GM12878 (cell line): ENCODE measurements around the gene STK33. TPM values are rescaled to one million over a fixed set of nuclear protein-coding genes. Genes with fewer than 3 reads are reported as not detected.

Source experiments
- ATAC-seq: fragments of 200-7000 bp; cut with Tn5 transposase; 3 replicates; pipeline ENCODE4 v1.9.1; 2020; ENCODE audit warnings: mild to moderate bottlenecking, moderate library complexity
- BruUV-seq: library from RNA; stranded (reverse); fragments of 400-500 nt; replicated peaks from 2 replicates; lab custom pipeline; 2021; lab: Mats Ljungman, UMichigan
- CTCF ChIA-PET: fragments of 300-600 bp; sonication (Branson Sonifier 250); formaldehyde crosslinking; extraction: SDS; loops from one replicate; lab custom pipeline; 2021; ENCODE audit warnings: inconsistent platforms; lab: Yijun Ruan, JAX
- POLR2A ChIA-PET: fragments of 350-600 bp; formaldehyde crosslinking; extraction: SDS; loops from one replicate; lab custom pipeline; 2021; ENCODE audit warnings: inconsistent platforms; lab: Charles Lee
- RAD21 ChIA-PET: fragments of 300-600 bp; sonication (Branson Sonifier 250); formaldehyde crosslinking; loops from one replicate; lab custom pipeline; 2023; ENCODE audit warnings: antibody characterized with exemption; ENCODE audit not compliant: unreplicated experiment; lab: Charles Lee
- SMC1A ChIA-PET: fragments of 300-600 bp; sonication (Branson Sonifier 250); formaldehyde crosslinking; loops from one replicate; lab custom pipeline; 2023; ENCODE audit not compliant: unreplicated experiment, uncharacterized antibody; lab: Charles Lee
- DNase-seq: peaks from one replicate; pipeline ENCODE4 v3.0.0-alpha.2; 2011; ENCODE audit warnings: low read depth, low spot score
- FAIRE-seq: peaks from 3 replicates; lab custom pipeline; 2011; peaks lifted over from hg19 to GRCh38; lab: Jason Lieb, UNC
- H2AFZ ChIP-seq: 2 replicates; pipeline ENCODE4 v1.6.0; 2011; ENCODE audit warnings: low read depth, low read length, control low read depth; ENCODE audit not compliant: control insufficient read depth
- H3K27ac ChIP-seq: 2 replicates; pipeline ENCODE4 v1.5.1; 2011; ENCODE audit warnings: control low read depth; ENCODE audit not compliant: control insufficient read depth, insufficient read depth
- H3K27me3 ChIP-seq, 2 experiments: replicated peaks in 1 of 2; 2 replicates each; pipeline versions ENCODE4 v1.6.0 to v1.6.1; 2011; ENCODE audit warnings: low read length in 1 of 2; ENCODE audit not compliant: control insufficient read depth in 2 of 2, insufficient read depth in 2 of 2
- H3K36me3 ChIP-seq, 2 experiments: 2 replicates each; pipeline ENCODE4 v1.5.1; 2011; ENCODE audit warnings: low read length in 1 of 2; ENCODE audit not compliant: control insufficient read depth in 2 of 2, insufficient read depth in 2 of 2
- H3K4me1 ChIP-seq: 2 replicates; pipeline ENCODE4 v1.6.1; 2011; ENCODE audit warnings: mild to moderate bottlenecking, low read length, moderate library complexity, mixed read lengths; ENCODE audit not compliant: control insufficient read depth, insufficient read depth
- H3K4me2 ChIP-seq: 2 replicates; pipeline ENCODE4 v1.6.0; 2011; ENCODE audit warnings: control low read depth; ENCODE audit not compliant: control insufficient read depth, insufficient read depth
- H3K4me3 ChIP-seq: fragments of 200-600 bp; sonication (generic); 2 replicates; pipeline ENCODE4 v1.5.1; 2016
- H3K79me2 ChIP-seq: 2 replicates; pipeline ENCODE4 v1.6.0; 2011; ENCODE audit warnings: low read length; ENCODE audit not compliant: control insufficient read depth, insufficient read depth
- H3K9ac ChIP-seq: 2 replicates; pipeline ENCODE4 v1.8.0; 2011; ENCODE audit warnings: low read length, control low read depth, mixed read lengths; ENCODE audit not compliant: control insufficient read depth, insufficient read depth
- H3K9me3 ChIP-seq: replicated peaks from 3 replicates; pipeline ENCODE4 v1.5.1; 2011; ENCODE audit warnings: mild to moderate bottlenecking, low read length; ENCODE audit not compliant: control insufficient read depth, insufficient read depth
- H4K20me1 ChIP-seq: 2 replicates; pipeline ENCODE4 v1.6.0; 2011; ENCODE audit not compliant: control insufficient read depth, insufficient read depth
- ATF2 ChIP-seq: IDR thresholded peaks from 2 replicates; pipeline ENCODE4 v1.6.1; 2012; ENCODE audit warnings: low read length, inconsistent platforms
- CREM ChIP-seq: IDR thresholded peaks from 2 replicates; pipeline ENCODE4 v1.6.1; 2014; ENCODE audit warnings: antibody characterized with exemption, low read depth
- MEF2B ChIP-seq: fragments of 450-650 bp; IDR thresholded peaks from 2 replicates; pipeline ENCODE4 v1.6.1; 2018; ENCODE audit warnings: mild to moderate bottlenecking, moderate library complexity; ENCODE audit not compliant: partially characterized antibody, poor library complexity, severe bottlenecking
- POU2F2 ChIP-seq: IDR thresholded peaks from 3 replicates; pipeline ENCODE4 v1.6.1; 2011; ENCODE audit warnings: low read depth, mild to moderate bottlenecking, low read length, borderline replicate concordance
- RAD51 ChIP-seq: fragments of 450-650 bp; IDR thresholded peaks from 2 replicates; pipeline ENCODE4 v1.6.1; 2016; ENCODE audit warnings: moderate library complexity, mild to moderate bottlenecking, inconsistent platforms
- SREBF2 ChIP-seq: IDR thresholded peaks from 2 replicates; pipeline ENCODE4 v1.6.1; 2012; ENCODE audit warnings: mild to moderate bottlenecking, low read length
- WGBS: methylation state at CpG from one replicate; pipeline ENCODE4 v1.1.6; 2016; ENCODE audit warnings: low lambda C conversion rate; ENCODE audit not compliant: insufficient replicate concordance, insufficient coverage; ENCODE audit errors: missing lambda C conversion rate; 5-methylcytosine and 5-hydroxymethylcytosine counted together
- in situ Hi-C: fragments of 300-500 bp; cut with MboI; formaldehyde crosslinking; loops from 9 replicates; pipeline ENCODE4 v1.14.3; 2018; ENCODE audit warnings: mixed read lengths
- intact Hi-C: fragments of 100-400 bp; cut with micrococcal nuclease; formaldehyde crosslinking; loops from one replicate; pipeline ENCODE4 v1.14.2; 2022; ENCODE audit not compliant: unreplicated experiment
- polyA plus RNA-seq, 11 experiments: library from polyadenylated mRNA; depleted of rRNA in 4 of 11; unstranded in 6 of 11; stranded (reverse) in 5 of 11; fragments of >200 nt; fragmentation: Nextera tagmentation in 4 of 11; fragmentation: Illumina TruSeq in 1 of 11; extraction: Ambion mirVana in 4 of 11; extraction: Trizol in 1 of 11; gene quantifications; 1 replicate in 1 of 11; 2 replicates in 10 of 11; pipeline versions ENCODE4 v1.2.1 to v1.2.3, GENCODE V29; 2011 to 2016; ENCODE audit warnings: inconsistent platforms in 2 of 11, missing spikeins in 2 of 11, low read depth in 1 of 11
- total RNA-seq, 4 experiments: library from RNA; depleted of rRNA in 3 of 4; stranded (reverse); fragments of >200 nt in 3 of 4; fragmentation: Illumina TruSeq in 1 of 4; extraction: Trizol in 1 of 4; gene quantifications; 2 replicates each; pipeline versions ENCODE4 v1.2.1 to v1.2.3, GENCODE V29; 2013 to 2021
- TF ChIP-seq, protein P1 (sequence below): fragments of 450-650 bp; formaldehyde crosslinking; IDR thresholded peaks from 2 replicates; pipeline ENCODE4 v1.4.0; 2020; ENCODE audit warnings: mild to moderate bottlenecking, moderate library complexity
- TF ChIP-seq, protein P2 (sequence below): fragments of 450-650 bp; IDR thresholded peaks from 2 replicates; pipeline ENCODE4 v1.6.1; 2018; ENCODE audit warnings: borderline replicate concordance, mild to moderate bottlenecking; ENCODE audit not compliant: partially characterized antibody
- TF ChIP-seq, protein P3 (sequence below): fragments of 450-650 bp; IDR thresholded peaks from 2 replicates; pipeline ENCODE4 v1.6.1; 2017; ENCODE audit warnings: mild to moderate bottlenecking
- TF ChIP-seq, protein P4 (sequence below): fragments of 450-650 bp; IDR thresholded peaks from 2 replicates; pipeline ENCODE4 v1.6.1; 2016; ENCODE audit warnings: mild to moderate bottlenecking

The STK33 gene
- total and polyA plus RNA-seq, 10 of the 15 experiments (the other 5 are each of a cell fraction or from before 2014, with no cell fraction given): 5.2 to 27.3 (median 18.3) TPM

- TF ChIP-seq, protein P1, sequence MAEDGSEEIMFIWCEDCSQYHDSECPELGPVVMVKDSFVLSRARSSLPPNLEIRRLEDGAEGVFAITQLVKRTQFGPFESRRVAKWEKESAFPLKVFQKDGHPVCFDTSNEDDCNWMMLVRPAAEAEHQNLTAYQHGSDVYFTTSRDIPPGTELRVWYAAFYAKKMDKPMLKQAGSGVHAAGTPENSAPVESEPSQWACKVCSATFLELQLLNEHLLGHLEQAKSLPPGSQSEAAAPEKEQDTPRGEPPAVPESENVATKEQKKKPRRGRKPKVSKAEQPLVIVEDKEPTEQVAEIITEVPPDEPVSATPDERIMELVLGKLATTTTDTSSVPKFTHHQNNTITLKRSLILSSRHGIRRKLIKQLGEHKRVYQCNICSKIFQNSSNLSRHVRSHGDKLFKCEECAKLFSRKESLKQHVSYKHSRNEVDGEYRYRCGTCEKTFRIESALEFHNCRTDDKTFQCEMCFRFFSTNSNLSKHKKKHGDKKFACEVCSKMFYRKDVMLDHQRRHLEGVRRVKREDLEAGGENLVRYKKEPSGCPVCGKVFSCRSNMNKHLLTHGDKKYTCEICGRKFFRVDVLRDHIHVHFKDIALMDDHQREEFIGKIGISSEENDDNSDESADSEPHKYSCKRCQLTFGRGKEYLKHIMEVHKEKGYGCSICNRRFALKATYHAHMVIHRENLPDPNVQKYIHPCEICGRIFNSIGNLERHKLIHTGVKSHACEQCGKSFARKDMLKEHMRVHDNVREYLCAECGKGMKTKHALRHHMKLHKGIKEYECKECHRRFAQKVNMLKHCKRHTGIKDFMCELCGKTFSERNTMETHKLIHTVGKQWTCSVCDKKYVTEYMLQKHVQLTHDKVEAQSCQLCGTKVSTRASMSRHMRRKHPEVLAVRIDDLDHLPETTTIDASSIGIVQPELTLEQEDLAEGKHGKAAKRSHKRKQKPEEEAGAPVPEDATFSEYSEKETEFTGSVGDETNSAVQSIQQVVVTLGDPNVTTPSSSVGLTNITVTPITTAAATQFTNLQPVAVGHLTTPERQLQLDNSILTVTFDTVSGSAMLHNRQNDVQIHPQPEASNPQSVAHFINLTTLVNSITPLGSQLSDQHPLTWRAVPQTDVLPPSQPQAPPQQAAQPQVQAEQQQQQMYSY (CRISPR knock-in tag): no peak
Observed at GRCh38 chr11:8615291-8616032, 21.4 kb upstream of the STK33 start (continued).

DNA sequence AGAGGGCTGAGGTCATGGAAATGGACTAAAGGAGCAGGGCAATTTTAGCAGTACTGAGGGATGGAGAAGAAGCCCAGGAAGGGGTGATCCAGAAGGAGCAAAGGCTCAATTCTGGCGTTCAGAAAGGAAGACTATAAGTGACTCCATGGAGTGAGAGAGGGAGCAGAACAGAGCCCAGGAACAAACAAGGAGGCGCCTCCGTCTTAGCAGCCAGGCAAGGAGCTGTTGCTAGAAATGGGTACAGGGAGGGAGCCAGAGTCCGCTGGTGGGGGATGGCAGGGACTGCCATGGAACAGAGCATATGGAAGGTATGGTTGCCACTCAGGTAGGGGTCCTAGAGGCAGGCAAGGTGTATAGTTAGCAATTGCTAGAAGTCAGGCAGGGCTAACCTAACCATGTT, 20.5 kb upstream of the STK33 start:
- ATAC-seq: no peak
- H2AFZ ChIP-seq: no peak overlapping the region
- no TSS peak for BruUV-seq
- no peaks in the 10 kb centered on the region for H3K4me1 ChIP-seq
- POLR2A ChIA-PET: no interaction called here
- H3K36me3 ChIP-seq: peaks cover 4 to 13% of the 10 kb centered on the region in 2 experiments; a peak in 3 of 4 replicates
- H3K79me2 ChIP-seq: no peaks in the 10 kb centered on the region
- H3K27ac ChIP-seq: no peak overlapping the region
- no peaks in the 10 kb centered on the region for H4K20me1 ChIP-seq
- SMC1A ChIA-PET: no interaction called here
- no peak overlapping the region for H3K9ac ChIP-seq
- H3K9me3 ChIP-seq: no peaks in the 10 kb centered on the region
- CTCF ChIA-PET: no interaction called here
- no peaks in the 10 kb centered on the region for H3K27me3 ChIP-seq
- intact Hi-C loops: no loop called here
- 98% methylated on average over 4 of the region's 4 CpGs for WGBS
- in situ Hi-C loops: no loop called here
- DNase-seq: no peak
- RAD21 ChIA-PET: no interaction called here
- no peak overlapping the region for H3K4me2 ChIP-seq
- FAIRE-seq: no peak
- no peak overlapping the region for H3K4me3 ChIP-seq
- no peak for TF ChIP-seq RAD51
- no peak for TF ChIP-seq SREBF2
- TF ChIP-seq, protein P2, sequence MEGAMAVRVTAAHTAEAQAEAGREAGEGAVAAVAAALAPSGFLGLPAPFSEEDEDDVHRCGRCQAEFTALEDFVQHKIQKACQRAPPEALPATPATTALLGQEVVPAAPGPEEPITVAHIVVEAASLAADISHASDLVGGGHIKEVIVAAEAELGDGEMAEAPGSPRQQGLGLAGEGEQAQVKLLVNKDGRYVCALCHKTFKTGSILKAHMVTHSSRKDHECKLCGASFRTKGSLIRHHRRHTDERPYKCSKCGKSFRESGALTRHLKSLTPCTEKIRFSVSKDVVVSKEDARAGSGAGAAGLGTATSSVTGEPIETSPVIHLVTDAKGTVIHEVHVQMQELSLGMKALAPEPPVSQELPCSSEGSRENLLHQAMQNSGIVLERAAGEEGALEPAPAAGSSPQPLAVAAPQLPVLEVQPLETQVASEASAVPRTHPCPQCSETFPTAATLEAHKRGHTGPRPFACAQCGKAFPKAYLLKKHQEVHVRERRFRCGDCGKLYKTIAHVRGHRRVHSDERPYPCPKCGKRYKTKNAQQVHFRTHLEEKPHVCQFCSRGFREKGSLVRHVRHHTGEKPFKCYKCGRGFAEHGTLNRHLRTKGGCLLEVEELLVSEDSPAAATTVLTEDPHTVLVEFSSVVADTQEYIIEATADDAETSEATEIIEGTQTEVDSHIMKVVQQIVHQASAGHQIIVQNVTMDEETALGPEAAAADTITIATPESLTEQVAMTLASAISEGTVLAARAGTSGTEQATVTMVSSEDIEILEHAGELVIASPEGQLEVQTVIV: no peak
- no peak for TF ChIP-seq MEF2B
- TF ChIP-seq ATF2: no peak
- TF ChIP-seq POU2F2: no peak
- TF ChIP-seq, protein P3, sequence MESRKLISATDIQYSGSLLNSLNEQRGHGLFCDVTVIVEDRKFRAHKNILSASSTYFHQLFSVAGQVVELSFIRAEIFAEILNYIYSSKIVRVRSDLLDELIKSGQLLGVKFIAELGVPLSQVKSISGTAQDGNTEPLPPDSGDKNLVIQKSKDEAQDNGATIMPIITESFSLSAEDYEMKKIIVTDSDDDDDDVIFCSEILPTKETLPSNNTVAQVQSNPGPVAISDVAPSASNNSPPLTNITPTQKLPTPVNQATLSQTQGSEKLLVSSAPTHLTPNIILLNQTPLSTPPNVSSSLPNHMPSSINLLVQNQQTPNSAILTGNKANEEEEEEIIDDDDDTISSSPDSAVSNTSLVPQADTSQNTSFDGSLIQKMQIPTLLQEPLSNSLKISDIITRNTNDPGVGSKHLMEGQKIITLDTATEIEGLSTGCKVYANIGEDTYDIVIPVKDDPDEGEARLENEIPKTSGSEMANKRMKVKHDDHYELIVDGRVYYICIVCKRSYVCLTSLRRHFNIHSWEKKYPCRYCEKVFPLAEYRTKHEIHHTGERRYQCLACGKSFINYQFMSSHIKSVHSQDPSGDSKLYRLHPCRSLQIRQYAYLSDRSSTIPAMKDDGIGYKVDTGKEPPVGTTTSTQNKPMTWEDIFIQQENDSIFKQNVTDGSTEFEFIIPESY: no peak
- no peak for TF ChIP-seq CREM
- TF ChIP-seq, protein P4, sequence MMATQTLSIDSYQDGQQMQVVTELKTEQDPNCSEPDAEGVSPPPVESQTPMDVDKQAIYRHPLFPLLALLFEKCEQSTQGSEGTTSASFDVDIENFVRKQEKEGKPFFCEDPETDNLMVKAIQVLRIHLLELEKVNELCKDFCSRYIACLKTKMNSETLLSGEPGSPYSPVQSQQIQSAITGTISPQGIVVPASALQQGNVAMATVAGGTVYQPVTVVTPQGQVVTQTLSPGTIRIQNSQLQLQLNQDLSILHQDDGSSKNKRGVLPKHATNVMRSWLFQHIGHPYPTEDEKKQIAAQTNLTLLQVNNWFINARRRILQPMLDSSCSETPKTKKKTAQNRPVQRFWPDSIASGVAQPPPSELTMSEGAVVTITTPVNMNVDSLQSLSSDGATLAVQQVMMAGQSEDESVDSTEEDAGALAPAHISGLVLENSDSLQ: no peak
